SK-N-MC (cell line): ENCODE data around the gene MX2.

Experiments used
- EZH2 ChIP-seq: fragments of 200-600 bp; sonication (generic); IDR thresholded peaks from one replicate; pipeline ENCODE4 v1.6.1; 2017; ENCODE audit warnings: antibody characterized with exemption
- FOXP2 ChIP-seq: optimal IDR thresholded peaks from 2 replicates; pipeline ENCODE3; 2011; ENCODE audit warnings: mild to moderate bottlenecking, moderate library complexity; ENCODE audit not compliant: insufficient read depth; ENCODE audit errors: extremely low read length, control extremely low read depth
- POLR2AphosphoS5 ChIP-seq: IDR thresholded peaks from 2 replicates; pipeline ENCODE4 v1.6.1; 2012; ENCODE audit warnings: mild to moderate bottlenecking, low read depth, low read length, borderline replicate concordance

GRCh38 chr21:41349619-41350390 lies 12.0 kb upstream of the MX2 start:
- TF ChIP-seq EZH2 (no peak), POLR2AphosphoS5 (no peak), FOXP2 (no peak)
